ENCODE measurements around the gene DCDC2. TPM values are rescaled to one million over a fixed set of nuclear protein-coding genes. Genes with fewer than 3 reads are reported as not detected.

Gene DCDC2
- total RNA-seq, 1 experiment from 2014 or later, result 5.6 TPM

- no peak for DNase-seq
- Histone ChIP-seq H3K27me3 (ENCODE audit: insufficient read depth, low read depth) (no peaks in the 10 kb centered on the region), H3K36me3 (ENCODE audit: low read depth) (no peaks in the 10 kb centered on the region), H3K27ac (no peak overlapping the region; the same call in 1 of the 2 replicates), H3K79me2 (ENCODE audit: low read depth) (no peaks in the 10 kb centered on the region), H3F3A (ENCODE audit: insufficient read depth, low read depth) (no peaks in the 10 kb centered on the region), H3K9me2 (ENCODE audit: insufficient read depth) (no peaks in the 10 kb centered on the region), H3K9me3 (ENCODE audit: insufficient read depth, low read depth) (peaks cover 7% of the 10 kb centered on the region; the same call in 1 of the 2 replicates), H4K20me1 (ENCODE audit: insufficient read depth) (no peaks in the 10 kb centered on the region), H2AFZ (no peak overlapping the region), H3K4me3 (no peak overlapping the region), H3K4me1 (replicated peaks; ENCODE audit: insufficient read depth) (peaks cover 12% of the 10 kb centered on the region), H3K4me2 (peak overlapping the region; percentile 62; the same call in 1 of the 2 replicates)
- CTCF ChIA-PET, result interaction anchor here (0.6 kb wide), 1 partner anchor 186 kb away, joined by 3 read pairs; no protein-coding TSS in a partner anchor
- BruUV-seq (replicated peaks), result no TSS peak
- intact Hi-C loops (cut with micrococcal nuclease; ENCODE audit: unreplicated experiment), result no loop called here
- POLR2A ChIA-PET (ENCODE audit: unreplicated experiment), result no interaction called here
- no peak for TF ChIP-seq CTCF (conservative IDR thresholded peaks at IDR 0.05)
- no peak for TF ChIP-seq EZH2 (IDR thresholded peaks at IDR 0.05; ENCODE audit: low read depth)
These were observed 36.4 kb upstream of the DCDC2 start for GRCh38 chr6:24394061-24394779.

- peaks cover 4% of the 10 kb centered on the region; the same call in 1 of the 2 replicates for H3K9me3 ChIP-seq (ENCODE audit: insufficient read depth, low read depth)
- no peaks in the 10 kb centered on the region for H3K36me3 ChIP-seq (ENCODE audit: low read depth)
- no peaks in the 10 kb centered on the region for H3K79me2 ChIP-seq (ENCODE audit: low read depth)
- intact Hi-C loops (cut with micrococcal nuclease; ENCODE audit: unreplicated experiment), result no loop called here
- DNase-seq, result no peak
- no peaks in the 10 kb centered on the region for H3K27me3 ChIP-seq (ENCODE audit: insufficient read depth, low read depth)
- H3K9me2 ChIP-seq (ENCODE audit: insufficient read depth), result no peaks in the 10 kb centered on the region
- ChIA-PET CTCF (interaction anchor here (1.0 kb wide), 1 partner anchor 108 kb away, joined by 3 read pairs; no protein-coding TSS in a partner anchor), POLR2A (ENCODE audit: unreplicated experiment) (no interaction called here)
- H3K4me1 ChIP-seq (replicated peaks; ENCODE audit: insufficient read depth), result peaks cover 12% of the 10 kb centered on the region
- no peak overlapping the region for H3K4me3 ChIP-seq
- no peak overlapping the region for H3K27ac ChIP-seq
- no peak overlapping the region for H3K4me2 ChIP-seq
- no TSS peak for BruUV-seq (replicated peaks)
- TF ChIP-seq CTCF (conservative IDR thresholded peaks at IDR 0.05) (no peak), EZH2 (IDR thresholded peaks at IDR 0.05; ENCODE audit: low read depth) (no peak)
- H4K20me1 ChIP-seq (ENCODE audit: insufficient read depth), result no peaks in the 10 kb centered on the region
- no peak overlapping the region for H2AFZ ChIP-seq
- no peaks in the 10 kb centered on the region for H3F3A ChIP-seq (ENCODE audit: insufficient read depth, low read depth)
These were observed 34.0 kb upstream of the DCDC2 start for GRCh38 chr6:24391756-24392405.

GRCh38 chr6:24391208-24391607, 33.3 kb upstream of the DCDC2 start:
- Histone ChIP-seq H3K36me3 (ENCODE audit: low read depth) (no peaks in the 10 kb centered on the region), H3K9me3 (ENCODE audit: insufficient read depth, low read depth) (no peaks in the 10 kb centered on the region), H3K4me2 (no peak overlapping the region), H3K4me3 (no peak overlapping the region), H3K79me2 (ENCODE audit: low read depth) (no peaks in the 10 kb centered on the region), H3F3A (ENCODE audit: insufficient read depth, low read depth) (no peaks in the 10 kb centered on the region), H3K9me2 (ENCODE audit: insufficient read depth) (no peaks in the 10 kb centered on the region), H2AFZ (no peak overlapping the region), H3K27ac (no peak overlapping the region), H3K4me1 (replicated peaks; ENCODE audit: insufficient read depth) (peaks cover 12% of the 10 kb centered on the region), H4K20me1 (ENCODE audit: insufficient read depth) (no peaks in the 10 kb centered on the region), H3K27me3 (ENCODE audit: insufficient read depth, low read depth) (no peaks in the 10 kb centered on the region)
- ChIA-PET CTCF (no interaction called here), POLR2A (ENCODE audit: unreplicated experiment) (interaction anchor here (0.7 kb wide), 1 partner anchor 11 kb away, joined by 6 read pairs; no protein-coding TSS in a partner anchor)
- intact Hi-C loops (cut with micrococcal nuclease; ENCODE audit: unreplicated experiment), result no loop called here
- TF ChIP-seq CTCF (conservative IDR thresholded peaks at IDR 0.05) (no peak), EZH2 (IDR thresholded peaks at IDR 0.05; ENCODE audit: low read depth) (no peak)
- BruUV-seq (replicated peaks), result no TSS peak
- DNase-seq, result no peak
